Testis (tissue), 2 donors: ENCODE measurements around the gene DIPK1C.

Source experiments
- POLR2A ChIP-seq: fragments of 450-650 bp; IDR thresholded peaks from one replicate; pipeline ENCODE4 v1.6.1; 2017; ENCODE audit warnings: antibody characterized with exemption, mild to moderate bottlenecking, moderate library complexity
- TF ChIP-seq, protein P1 (sequence below), 3 experiments: fragments of 450-650 bp in 2 of 3; fragments of 200-600 bp in 1 of 3; sonication (generic) in 1 of 3; IDR thresholded peaks; one replicate each; pipeline ENCODE4 v1.5.1; 2016 to 2019; ENCODE audit warnings: antibody characterized with exemption in 3 of 3, mild to moderate bottlenecking in 2 of 3, moderate library complexity in 1 of 3

DNA sequence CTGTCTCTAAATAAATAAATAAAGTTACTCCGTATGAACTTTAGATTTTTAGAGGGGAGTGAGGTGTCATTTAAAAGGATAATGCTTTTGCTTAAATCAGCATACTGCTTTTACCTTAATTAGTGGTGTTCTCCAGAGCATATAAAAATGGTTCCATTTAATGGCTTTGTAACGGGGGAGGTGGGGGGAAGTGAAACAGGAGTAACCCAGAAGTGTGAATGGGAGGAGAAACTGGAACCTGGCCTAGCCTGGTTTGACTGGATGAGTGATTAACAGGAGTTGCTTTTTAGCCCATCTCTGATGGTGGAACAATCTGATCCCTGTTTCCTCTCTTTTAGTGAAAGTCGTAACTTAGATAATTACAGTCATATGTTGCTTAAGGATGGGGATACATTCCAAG lies 40.7 kb upstream of the DIPK1C start:
- no peak for TF ChIP-seq POLR2A
- TF ChIP-seq, protein P1, sequence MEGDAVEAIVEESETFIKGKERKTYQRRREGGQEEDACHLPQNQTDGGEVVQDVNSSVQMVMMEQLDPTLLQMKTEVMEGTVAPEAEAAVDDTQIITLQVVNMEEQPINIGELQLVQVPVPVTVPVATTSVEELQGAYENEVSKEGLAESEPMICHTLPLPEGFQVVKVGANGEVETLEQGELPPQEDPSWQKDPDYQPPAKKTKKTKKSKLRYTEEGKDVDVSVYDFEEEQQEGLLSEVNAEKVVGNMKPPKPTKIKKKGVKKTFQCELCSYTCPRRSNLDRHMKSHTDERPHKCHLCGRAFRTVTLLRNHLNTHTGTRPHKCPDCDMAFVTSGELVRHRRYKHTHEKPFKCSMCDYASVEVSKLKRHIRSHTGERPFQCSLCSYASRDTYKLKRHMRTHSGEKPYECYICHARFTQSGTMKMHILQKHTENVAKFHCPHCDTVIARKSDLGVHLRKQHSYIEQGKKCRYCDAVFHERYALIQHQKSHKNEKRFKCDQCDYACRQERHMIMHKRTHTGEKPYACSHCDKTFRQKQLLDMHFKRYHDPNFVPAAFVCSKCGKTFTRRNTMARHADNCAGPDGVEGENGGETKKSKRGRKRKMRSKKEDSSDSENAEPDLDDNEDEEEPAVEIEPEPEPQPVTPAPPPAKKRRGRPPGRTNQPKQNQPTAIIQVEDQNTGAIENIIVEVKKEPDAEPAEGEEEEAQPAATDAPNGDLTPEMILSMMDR (IDR thresholded peaks at IDR 0.05) = no peak
